ELR (cell line): ENCODE measurements around the gene TTC8.
A peak's percentile ranks its signal among the peaks of the same experiment; 100 is the strongest.
"Not testable (repeated sequence)": the region's sequence is repeated elsewhere in the genome, so short reads cannot be mapped to it uniquely, and the experiment has no call there.

Experiments
- DNase-seq: peaks from one replicate; pipeline ENCODE4 v3.0.0-alpha.2; 2015; ENCODE audit warnings: low read depth

TTC8 gene

DNA sequence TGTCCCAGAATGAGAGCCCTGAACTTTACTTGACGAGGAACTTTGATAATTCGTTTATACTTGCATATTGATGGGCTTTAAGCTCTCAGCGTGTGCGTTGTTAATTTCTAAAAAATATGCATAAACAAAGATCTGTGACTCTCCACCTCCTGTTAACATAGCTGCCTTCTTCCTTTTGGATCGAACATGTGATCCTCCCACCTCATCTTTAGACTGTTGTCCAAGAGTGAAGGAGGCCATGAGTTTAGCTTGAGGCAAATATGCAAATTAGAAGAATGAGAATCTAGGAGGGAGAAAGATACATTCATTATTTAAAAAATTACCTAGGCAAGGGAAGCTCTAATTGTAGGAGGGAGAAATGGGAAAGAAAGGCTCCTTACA is 617 bp downstream of the TTC8 start:
- peak; percentile 52 for DNase-seq

DNA sequence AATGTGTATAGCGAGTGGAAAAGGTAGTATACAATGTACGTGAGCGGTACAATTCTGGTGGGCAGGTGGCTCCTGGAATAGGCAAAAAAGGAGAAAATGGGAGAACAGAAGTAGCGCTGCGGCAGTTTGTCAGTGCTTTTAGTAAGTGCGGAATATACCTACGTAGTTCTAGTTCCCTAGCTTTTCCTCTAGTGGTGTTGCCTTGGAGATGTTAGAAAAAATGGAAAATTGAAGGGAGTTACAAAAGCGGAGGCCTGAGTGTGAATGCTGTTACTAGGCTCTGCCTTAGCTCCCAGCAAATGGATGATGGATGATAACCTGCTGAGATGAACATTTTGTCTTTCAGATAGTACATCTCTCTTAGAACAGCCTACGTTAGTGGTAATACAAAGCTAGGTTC is 1.1 kb downstream of the TTC8 start:
- DNase-seq: no peak

DNA sequence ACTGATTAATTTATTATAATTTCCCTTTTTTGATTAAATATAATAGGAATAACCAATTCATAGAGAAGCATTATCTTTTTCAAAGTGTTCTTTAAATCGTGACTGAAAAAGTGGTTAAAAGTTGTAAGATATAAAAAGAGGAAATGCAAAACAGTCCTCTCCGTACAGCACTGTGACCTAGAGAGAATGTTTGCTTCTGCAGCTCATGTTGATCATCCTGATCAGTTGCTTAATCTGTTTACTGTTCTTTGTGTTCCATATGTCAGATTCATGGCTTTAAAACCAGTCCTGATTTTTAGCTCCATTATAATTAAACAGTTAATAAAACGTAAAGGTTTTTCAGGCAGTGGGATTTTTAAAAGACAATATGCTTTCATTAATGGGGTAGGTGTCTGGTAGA is 4.7 kb downstream of the TTC8 start:
- DNase-seq: no peak

DNA sequence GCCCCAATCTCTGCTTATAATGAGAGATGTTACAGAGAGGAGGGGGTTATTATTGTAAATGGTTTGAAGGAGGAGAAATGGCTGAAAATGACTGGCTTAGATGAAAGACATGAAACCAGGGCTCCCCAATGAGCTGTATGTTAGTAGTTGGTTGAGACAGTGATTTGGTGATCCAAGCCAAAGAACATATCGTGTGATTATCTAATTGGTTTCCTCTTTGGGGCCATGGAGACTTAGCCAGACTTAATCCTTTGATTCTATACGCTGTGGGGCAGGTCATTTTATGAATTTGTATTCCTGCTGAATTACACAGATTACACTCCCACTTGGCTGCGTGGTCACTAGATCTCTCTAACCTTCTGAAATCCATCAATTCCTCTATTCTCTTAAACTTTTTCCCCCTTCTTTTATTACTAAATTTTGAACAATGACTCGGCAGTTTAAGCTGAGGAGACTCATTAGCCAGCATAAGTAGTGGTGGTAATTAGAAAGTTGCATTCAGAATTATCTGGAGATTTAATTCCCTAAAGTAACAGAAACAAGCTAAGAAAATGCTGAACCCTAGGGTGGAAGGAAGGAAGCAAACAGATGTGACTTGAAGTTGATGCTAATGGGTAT is 5.3 kb downstream of the TTC8 start:
- no peak for DNase-seq

DNA sequence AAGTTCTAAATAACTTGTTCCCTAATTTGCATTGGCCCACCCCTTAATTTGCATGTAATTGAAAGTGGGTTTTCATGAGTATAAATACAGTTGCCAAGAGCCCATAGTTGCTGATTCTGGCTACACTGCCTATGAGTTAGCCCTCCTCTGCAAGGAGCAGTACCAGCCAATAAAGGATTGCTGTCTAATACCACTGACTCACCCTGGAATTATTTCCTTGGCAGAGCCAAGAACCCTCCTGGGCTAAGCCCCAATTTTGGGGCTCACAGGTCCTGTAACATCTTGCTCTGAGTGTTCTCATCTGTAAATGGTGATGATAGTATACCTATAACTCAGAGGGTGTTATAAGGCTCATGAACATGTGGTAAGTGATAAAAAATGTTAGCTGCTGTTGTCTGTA is 6.8 kb downstream of the TTC8 start:
- peak; percentile 73 for DNase-seq

DNA sequence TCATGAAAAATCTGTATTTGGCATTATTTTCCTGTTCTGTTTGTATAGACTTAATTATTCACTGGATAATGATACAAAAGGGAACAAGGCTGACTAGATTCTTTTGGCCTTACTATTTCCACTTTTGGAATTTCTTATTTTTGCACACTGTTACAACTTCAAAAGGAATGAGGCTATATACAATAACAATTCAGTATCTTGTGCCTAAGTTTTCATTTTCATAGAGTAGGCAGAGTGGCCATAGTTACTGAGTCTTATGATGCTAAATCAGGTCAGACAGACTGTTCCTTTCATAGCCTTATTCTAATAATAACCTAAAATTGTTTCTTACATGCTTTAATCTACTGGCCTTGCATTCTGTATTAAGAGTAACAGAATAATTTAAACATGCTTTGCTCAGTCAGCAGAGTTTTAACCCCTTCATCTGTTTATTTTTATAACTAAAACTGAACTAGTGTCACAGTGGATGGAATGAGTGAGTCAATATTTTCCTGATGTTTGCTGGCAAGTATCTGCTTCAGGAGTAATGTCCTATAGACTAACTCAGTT is 10.5 kb downstream of the TTC8 start:
- DNase-seq: peak; percentile 69

DNA sequence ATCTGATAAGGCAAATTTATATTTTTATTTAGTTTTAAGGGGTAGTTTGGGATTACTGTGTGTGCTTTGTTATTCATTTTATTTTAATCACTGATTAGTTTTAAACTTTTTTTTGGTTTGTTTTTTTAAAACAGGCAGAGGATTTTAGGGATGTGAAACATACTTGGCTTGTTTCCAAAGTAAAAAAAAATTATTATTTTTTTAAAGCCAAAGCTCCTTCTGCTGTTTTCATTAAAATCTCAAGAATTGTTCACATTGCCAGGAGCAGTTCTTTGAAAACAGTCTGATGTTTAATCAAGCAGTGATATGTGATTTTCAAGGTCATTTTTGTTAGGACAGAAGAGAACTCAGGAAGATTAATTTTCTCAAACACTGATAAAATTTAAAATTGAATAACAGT is 11.2 kb downstream of the TTC8 start:
- no peak for DNase-seq

DNA sequence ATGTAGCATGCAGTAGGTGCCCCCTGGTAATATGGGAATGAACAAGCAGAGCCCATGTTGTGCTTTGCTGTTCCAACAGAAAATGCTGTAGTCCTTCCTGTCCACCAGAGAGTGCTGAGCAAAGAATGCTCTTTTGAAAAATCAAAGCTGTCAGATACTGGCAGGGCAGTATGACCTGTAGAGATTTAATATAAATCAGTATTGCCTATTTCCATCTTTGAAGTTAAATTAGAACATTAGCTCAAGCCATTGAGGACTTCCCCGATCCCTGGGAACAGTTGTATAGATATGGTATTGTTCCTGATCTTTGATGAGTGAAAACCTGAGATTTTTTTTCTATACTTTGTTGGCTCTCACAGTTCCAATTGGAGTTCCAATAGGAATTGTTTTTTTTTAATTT is 13.0 kb downstream of the TTC8 start:
- DNase-seq: no peak

DNA sequence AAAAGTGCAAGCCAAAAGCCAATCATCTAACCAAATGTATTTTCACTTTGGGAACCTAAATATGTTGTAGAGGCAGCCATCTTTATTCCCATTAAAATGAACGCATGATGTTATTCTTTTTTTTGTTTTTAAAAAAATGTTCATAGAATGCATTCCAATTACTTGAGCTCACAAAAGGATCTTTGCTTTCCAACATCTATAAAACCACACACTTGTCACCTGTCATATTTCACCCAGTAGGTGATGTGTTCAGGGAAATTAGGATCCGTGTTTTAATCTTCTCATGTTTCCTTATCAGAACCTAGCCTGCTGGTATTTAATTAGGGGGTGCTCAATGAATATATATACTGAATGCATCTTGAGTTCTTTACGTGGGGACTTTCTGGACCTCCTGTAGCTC is 13.6 kb downstream of the TTC8 start:
- no peak for DNase-seq

DNA sequence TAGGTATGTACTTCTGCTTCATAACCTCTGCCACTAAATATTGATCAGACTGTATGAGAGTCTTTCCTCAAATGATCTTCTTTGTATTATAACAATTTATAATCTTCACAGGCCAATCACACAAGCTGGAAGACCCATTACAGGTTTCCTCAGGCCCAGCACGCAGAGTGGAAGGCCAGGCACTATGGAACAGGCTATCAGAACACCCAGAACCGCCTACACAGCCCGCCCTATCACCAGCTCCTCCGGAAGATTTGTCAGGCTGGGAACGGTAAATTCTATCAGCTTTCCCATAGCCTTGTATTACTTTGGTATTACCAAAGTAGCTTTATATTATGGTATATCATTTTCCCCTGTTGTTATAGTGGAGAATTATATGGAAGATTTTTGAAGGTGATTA is 16.5 kb downstream of the TTC8 start:
- DNase-seq: no peak

DNA sequence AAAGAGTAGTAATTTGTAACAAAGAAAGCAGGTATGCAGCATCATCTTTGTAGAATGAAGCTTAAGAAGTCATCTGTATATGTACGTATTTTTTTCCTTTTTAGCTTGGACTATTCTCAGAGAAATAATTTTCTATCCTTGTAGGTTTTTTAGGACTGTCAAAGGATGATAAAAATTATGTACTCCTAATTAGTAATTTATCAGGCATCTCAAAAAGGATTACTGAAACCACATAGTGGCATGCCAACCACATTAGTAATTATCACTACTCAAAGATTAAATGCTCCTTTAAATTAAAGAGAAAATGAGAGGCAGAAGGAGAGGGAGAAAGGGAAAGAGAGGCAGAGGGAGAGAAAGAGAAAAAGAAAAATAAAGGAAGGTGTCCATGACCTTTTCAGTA is 17.3 kb downstream of the TTC8 start:
- peak; percentile 63 for DNase-seq

DNA sequence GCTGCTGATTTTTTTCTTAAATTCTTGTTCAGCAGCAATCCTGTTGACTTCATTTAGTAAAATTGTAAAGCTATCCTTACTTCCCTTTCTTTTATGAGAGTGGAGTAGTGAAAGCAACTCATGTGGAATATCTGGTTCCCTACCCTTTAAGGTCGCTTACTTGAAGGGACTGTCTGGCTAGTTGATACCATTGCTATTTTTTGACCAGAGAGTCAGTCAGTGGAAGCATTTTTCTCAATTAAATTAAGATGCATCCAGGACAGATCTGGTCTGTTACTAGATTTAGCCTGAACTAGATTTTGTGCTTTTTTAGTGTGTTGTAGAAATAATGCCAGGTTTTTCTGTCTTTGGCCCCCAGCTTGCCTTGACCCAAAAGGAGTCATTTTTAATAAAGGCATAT is 18.0 kb downstream of the TTC8 start:
- no peak for DNase-seq

DNA sequence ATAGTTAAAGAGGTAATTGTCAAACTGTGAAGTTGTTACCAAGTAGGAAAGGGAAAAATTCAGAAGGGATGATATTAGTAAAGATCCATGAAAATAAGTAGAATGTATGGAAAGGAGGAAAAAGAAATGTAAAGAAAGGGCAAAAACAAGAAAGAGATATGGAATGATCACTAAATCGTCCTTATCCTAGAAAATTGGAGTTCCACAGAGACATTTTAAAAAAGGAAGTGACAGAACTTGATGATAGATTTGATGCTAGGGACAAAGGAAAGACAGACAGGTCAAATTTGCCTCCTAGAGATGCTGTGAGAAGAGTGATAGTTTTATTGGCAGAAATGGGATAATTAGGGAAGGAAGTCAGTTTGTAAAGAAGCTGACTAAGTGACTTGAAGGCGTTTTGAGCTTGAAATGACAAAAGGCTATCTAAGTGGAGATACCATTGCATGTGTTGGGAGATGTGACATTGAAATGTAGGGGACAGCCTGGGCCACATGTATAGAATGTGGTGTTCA is 20.6 kb downstream of the TTC8 start:
- DNase-seq: no peak

DNA sequence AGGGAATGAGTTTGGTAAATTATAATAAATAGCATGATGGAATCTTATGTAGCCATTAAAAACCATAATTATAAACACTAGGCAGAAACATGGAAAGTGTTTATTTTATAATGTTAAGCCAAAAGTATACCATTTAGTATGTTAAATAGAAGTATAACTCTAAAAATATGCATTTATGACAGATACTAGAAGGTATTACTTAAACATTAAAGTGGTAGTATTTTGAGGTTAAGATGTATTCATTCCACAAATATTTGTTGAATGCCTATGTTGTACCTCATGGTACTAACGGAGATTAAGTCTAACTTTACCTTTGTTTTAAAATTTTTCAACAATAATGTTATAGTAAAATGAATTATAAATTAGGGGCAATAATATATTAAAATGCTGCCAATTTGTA is 24.1 kb downstream of the TTC8 start:
- peak; percentile 77 for DNase-seq

DNA sequence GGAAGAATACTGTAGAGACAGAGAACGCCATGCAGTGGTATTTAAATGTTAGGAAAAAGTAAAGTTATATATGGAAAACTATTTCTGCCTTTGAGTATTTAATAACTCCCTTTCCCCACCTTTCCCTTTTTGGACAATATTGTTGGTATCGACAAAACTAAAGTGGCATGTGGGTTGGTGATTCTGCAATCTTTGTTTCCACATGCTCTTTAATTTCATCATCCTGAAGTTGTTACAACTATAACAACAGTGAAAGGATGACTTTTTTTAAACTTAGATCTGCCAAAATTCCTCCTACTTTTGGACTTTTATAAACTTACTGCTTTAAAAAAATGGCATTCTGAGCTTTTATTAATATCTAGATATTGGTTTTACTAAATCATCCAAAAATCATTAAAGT is 25.3 kb downstream of the TTC8 start:
- DNase-seq: no peak

DNA sequence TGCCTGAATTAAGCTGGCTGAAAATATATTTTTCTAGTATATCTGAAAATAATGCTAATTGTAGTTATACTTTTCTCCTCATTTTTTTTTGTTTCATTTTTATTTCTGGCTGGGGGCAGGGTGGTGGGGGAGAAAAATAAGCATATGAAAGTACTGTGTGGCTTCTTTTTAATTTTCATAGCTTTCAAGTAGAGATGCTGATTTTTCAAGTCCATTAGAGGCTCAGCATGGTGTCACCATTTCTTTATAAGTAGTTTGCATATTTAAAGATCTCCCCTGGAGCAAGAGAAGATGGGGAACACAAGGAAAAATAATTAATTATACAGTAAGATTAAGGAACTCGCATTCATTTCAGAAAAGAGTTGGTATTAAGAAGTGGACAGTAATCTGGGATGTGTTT is 27.1 kb downstream of the TTC8 start:
- no peak for DNase-seq

DNA sequence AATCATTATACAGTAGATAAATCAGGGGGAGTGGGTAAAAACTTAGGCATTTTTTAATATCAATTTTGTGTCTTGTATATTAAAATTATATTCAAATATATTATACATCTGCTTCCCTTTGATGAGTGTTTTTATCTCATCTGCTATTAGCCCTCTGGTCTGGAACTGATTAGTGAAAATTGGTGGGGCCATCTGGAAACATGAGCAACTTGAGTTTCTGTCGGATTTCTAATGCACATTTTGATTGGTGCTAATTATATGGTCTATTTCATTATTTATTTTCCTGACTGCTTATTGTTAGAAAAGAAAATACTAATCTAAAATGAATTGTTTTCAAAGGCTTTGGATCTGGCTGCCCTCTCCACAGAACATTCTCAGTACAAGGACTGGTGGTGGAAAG is 28.2 kb downstream of the TTC8 start:
- no peak for DNase-seq

DNA sequence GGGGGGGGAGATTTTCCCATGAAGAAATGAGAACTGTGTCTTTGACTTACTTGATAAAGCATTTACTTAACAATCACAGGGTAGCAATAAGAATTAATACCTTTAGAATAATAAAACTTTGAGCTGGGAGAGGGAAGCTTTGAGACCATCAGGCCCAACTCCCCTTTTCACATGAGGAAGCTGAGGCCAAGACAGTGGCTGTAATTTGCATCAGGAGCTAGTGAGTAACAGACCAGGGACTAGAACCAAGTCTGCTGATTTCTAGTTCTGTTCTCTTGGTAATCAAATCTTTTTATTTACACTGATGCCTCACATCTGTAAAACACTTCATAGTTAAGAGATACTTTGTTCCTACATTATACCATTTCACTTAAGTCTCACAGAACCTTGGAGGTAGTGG is 28.7 kb downstream of the TTC8 start:
- no peak for DNase-seq

DNA sequence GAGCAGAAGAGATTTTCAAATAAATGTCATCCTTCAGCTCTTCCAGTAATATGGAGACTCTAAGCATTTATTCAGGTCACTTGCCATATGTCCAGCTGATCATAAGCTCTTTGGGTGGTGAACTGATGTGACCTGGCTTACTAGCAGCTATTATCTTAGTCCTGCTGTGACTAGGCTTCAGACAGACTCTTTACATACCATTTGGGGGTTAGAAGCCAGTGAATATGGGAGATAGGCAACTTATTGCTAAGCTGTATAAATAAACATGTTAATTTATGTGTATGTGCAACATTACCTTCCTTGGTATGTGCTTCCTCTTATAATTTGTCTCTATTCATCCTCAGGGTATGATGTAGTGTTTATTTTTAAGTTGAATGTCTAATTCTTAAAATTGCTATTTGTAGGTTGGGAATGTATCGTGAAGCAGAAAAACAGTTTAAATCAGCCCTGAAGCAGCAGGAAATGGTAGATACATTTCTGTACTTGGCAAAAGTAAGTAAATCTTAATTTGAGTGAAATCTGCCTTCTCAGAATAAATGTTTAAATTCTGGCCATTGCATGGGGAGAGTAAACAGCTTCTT is 32.4 kb downstream of the TTC8 start:
- peak; percentile 31 for DNase-seq

DNA sequence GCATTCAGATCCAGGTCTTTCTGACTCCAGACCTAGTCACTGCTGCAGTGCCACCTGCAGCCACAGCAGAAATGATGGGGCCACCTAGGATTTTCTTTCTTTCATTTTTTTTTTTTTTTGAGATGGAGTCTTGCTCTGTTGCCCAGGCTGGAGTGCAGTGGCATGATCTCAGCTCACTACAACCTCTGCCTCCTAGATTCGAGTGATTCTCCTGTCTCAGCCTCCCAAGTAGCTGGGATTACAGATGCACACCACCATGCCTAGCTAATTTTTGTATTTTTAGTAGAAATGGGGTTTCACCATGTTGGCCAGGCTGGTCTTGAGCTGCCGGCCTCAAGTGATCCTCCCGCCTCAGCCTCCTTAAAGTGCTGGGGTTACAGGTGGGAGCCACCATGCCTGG is 33.4 kb downstream of the TTC8 start:
- DNase-seq: not testable (repeated sequence)

DNA sequence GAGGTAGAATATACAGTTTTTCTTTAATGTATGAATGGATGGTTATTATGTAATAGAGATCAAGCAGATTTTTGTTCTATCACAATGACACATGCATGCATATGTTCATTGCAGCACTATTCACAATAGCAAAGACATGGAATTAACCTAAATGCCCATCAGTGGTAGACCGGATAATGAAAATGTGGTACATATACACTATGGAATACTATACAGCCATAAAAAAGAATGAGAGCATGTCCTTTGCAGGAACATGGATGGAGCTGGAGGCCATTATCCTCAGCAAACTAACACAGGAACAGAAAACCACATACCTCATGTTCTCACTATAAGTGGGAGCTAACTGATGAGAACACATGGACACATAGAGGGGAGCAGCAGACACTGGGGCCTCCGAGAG is 34.7 kb downstream of the TTC8 start:
- not testable (repeated sequence) for DNase-seq

DNA sequence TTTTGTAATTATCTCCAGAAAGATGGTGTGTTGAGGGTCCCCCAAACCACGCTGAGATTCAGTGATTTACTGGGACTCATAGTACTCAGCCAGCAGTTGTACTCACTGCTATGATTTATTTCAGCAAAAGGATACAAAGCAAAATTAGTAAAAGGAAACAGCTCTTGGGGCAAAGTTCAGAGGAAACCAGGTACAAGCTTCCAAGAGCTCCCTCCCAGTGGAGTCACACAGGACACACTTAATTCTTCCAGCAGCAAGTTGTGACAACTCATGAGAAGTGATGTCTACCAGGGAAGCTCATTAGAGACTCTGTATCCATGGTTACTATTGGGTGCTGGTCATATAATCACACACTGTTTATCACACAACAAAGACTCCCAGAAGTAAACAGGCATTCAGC is 38.7 kb downstream of the TTC8 start:
- DNase-seq: no peak

DNA sequence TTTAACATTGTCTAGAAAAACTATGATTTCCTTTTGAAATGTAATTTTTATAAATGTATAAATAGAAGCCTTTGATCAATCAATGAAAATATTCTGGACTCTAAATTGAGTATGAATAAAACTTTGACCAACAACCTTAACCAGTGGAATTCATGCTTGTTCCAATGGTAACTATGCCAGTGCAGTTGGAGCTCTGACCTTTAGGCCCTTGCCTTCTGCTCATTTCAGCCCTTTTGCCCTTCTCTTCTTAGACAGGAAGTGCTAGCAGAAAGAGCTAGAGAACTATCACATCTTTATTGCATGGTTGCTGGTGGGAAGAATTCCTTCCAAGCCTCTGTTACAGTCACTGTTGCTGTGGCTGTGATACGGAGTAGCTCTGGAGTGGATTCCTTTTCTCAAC is 39.7 kb downstream of the TTC8 start:
- no peak for DNase-seq

DNA sequence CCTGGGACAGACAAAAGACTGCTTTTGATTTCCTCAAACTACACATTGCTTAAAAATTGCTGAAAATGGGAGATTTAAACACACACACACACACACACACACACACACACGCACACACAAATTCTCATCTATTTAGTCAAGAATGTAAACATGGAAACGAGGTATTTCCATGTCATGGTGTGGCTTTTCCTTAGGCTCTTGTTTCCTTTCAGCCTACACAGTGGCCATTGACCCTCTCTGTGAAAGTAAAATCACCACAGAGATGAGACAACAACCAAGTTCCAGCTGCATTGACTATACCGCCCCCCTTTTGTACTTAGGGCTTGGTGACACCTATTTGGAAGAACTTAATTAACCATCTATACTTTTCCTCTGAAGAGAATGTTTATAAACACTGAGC is 41.9 kb downstream of the TTC8 start:
- peak; percentile 27 for DNase-seq
